Stimulated activated CD8-positive, alpha-beta memory T cell treated with anti-CD3 and anti-CD28 coated beads, Interleukin-2, amount 100 ng/mL, for 48 hours (primary cell): ENCODE data around the gene CD300LB.
"Not testable (repeated sequence)": the region's sequence is repeated elsewhere in the genome, so short reads cannot be mapped to it uniquely, and the experiment has no call there.

Source experiments
- DNase-seq, 2 donors: peaks; one replicate each; pipeline ENCODE4 v3.0.0-alpha.2; 2020; ENCODE audit warnings: low read depth in 2 of 2

The CD300LB gene

GRCh38 chr17:74531231-74531761 lies at the start of gene CD300LB:
TSS of gene CD300LB (minus strand) at chr17:74531475. CDS start at chr17:74531350, 125 bp downstream.
- DNase-seq: no peak

- DNase-seq: no peak
These were observed 48.6 kb upstream of the CD300LB start for GRCh38 chr17:74579900-74580299.

- no peak for DNase-seq
These were observed 47.7 kb upstream of the CD300LB start for GRCh38 chr17:74578979-74579378.

GRCh38 chr17:74574489-74575142 lies 43.3 kb upstream of the CD300LB start:
- no peak for DNase-seq

GRCh38 chr17:74573635-74574034 lies 42.4 kb upstream of the CD300LB start:
- DNase-seq: not testable (repeated sequence)

- DNase-seq: no peak
These were observed 41.9 kb upstream of the CD300LB start for GRCh38 chr17:74573169-74573568.

- DNase-seq: no peak
These were observed 40.5 kb upstream of the CD300LB start for GRCh38 chr17:74571621-74572270.

- peak in 1 of 2 donors; percentile 22 for DNase-seq
These were observed 38.0 kb upstream of the CD300LB start for GRCh38 chr17:74569020-74570003.

- no peak for DNase-seq
These were observed 37.0 kb upstream of the CD300LB start for GRCh38 chr17:74568106-74568873.

- DNase-seq: no peak
These were observed 36.1 kb upstream of the CD300LB start, which contains the start of gene CD300H for GRCh38 chr17:74567397-74567796. TSS of gene CD300H (minus strand) at chr17:74567509.

GRCh38 chr17:74566132-74566753 lies 35.0 kb upstream of the CD300LB start:
- DNase-seq: peak in 1 of 2 donors; percentile 25

GRCh38 chr17:74565126-74565525 lies 33.9 kb upstream of the CD300LB start:
- DNase-seq: no peak

GRCh38 chr17:74563358-74563757 lies 32.1 kb upstream of the CD300LB start:
- no peak for DNase-seq

- DNase-seq: no peak
These were observed 30.3 kb upstream of the CD300LB start for GRCh38 chr17:74561586-74561985.

- DNase-seq: no peak
These were observed 27.7 kb upstream of the CD300LB start for GRCh38 chr17:74558882-74559519.

- not testable (repeated sequence) for DNase-seq
These were observed 27.1 kb upstream of the CD300LB start for GRCh38 chr17:74558402-74558801.

GRCh38 chr17:74555427-74555940 lies 24.2 kb upstream of the CD300LB start:
- DNase-seq: no peak

- no peak for DNase-seq
These were observed 23.6 kb upstream of the CD300LB start for GRCh38 chr17:74554909-74555308.

GRCh38 chr17:74552037-74552436 lies 20.8 kb upstream of the CD300LB start:
- DNase-seq: no peak

- DNase-seq: no peak
These were observed 19.3 kb upstream of the CD300LB start for GRCh38 chr17:74550602-74551001.
